Neural cell (in vitro differentiated cells): ENCODE data around the gene SNX24. TPM values are rescaled to one million over a fixed set of nuclear protein-coding genes. Genes with fewer than 3 reads are reported as not detected.

Source experiments
- H2AFZ ChIP-seq: fragments of 200-600, 300-800 bp; sonication (generic), shearing (Covaris generic); 2 replicates; pipeline ENCODE4 v1.6.0; 2014; ENCODE audit warnings: low read depth, mild to moderate bottlenecking, antibody characterized with exemption, low read length, moderate library complexity
- H3F3A ChIP-seq: fragments of 200-600 bp; shearing (Covaris generic); 2 replicates; pipeline ENCODE4 v1.6.1; 2016; ENCODE audit warnings: mild to moderate bottlenecking, moderate library complexity, mixed read lengths, antibody characterized with exemption, low read length; ENCODE audit not compliant: insufficient read depth, poor library complexity, severe bottlenecking
- H3K27ac ChIP-seq: fragments of 200-600, 300-800 bp; sonication (generic), shearing (Covaris generic); 2 replicates; pipeline ENCODE4 v1.5.1; 2014; ENCODE audit warnings: mild to moderate bottlenecking, low read length, moderate library complexity
- H3K27me3 ChIP-seq: fragments of 300-800, 200-600 bp; sonication (generic), shearing (Covaris generic); 2 replicates; pipeline ENCODE4 v1.6.0; 2014; ENCODE audit warnings: mild to moderate bottlenecking, low read depth, low read length, moderate library complexity; ENCODE audit not compliant: insufficient read depth
- H3K36me3 ChIP-seq: fragments of 300-800, 200-600 bp; sonication (generic), shearing (Covaris generic); 2 replicates; pipeline ENCODE4 v1.5.1; 2014; ENCODE audit warnings: mild to moderate bottlenecking, antibody characterized with exemption, low read length, moderate library complexity; ENCODE audit not compliant: insufficient read depth
- H3K4me2 ChIP-seq: fragments of 300-800, 200-600 bp; sonication (generic), shearing (Covaris generic); 2 replicates; pipeline ENCODE4 v1.6.0; 2014; ENCODE audit warnings: mild to moderate bottlenecking, low read length
- H3K4me3 ChIP-seq: fragments of 300-800, 200-600 bp; sonication (generic), shearing (Covaris generic); 2 replicates; pipeline ENCODE4 v1.5.1; 2014; ENCODE audit warnings: mild to moderate bottlenecking, low read length, moderate library complexity
- H3K79me2 ChIP-seq: fragments of 200-600 bp; shearing (Covaris generic); replicated peaks from 2 replicates; pipeline ENCODE4 v1.6.0; 2014; ENCODE audit warnings: mild to moderate bottlenecking, low read length, moderate library complexity; ENCODE audit not compliant: insufficient read depth
- H3K9ac ChIP-seq: fragments of 300-800, 200-600 bp; sonication (generic), shearing (Covaris generic); 2 replicates; pipeline ENCODE4 v1.6.1; 2016; ENCODE audit warnings: mild to moderate bottlenecking, low read length, mixed read lengths
- H3K9me2 ChIP-seq: fragments of 200-600 bp; shearing (Covaris generic); 2 replicates; pipeline ENCODE4 v1.6.1; 2016; ENCODE audit warnings: mild to moderate bottlenecking, low read length, mixed read lengths; ENCODE audit not compliant: insufficient read depth
- H3K9me3 ChIP-seq: fragments of 200-600, 300-800 bp; sonication (generic), shearing (Covaris generic); 2 replicates; pipeline ENCODE4 v1.6.1; 2016; ENCODE audit warnings: mild to moderate bottlenecking, mixed run types, low read length, moderate library complexity, mixed read lengths
- H4K20me1 ChIP-seq: fragments of 200-600 bp; shearing (Covaris generic); 2 replicates; pipeline ENCODE4 v1.6.1; 2016; ENCODE audit warnings: mild to moderate bottlenecking, mixed run types; ENCODE audit not compliant: insufficient read depth
- EP300 ChIP-seq: fragments of 450-650 bp; conservative IDR thresholded peaks from 2 replicates; pipeline ENCODE4 v1.6.1; 2014; ENCODE audit warnings: antibody characterized with exemption, mild to moderate bottlenecking, moderate library complexity; ENCODE audit not compliant: poor library complexity, severe bottlenecking
- EZH2 ChIP-seq: fragments of 200-600, 300-800 bp; shearing (Covaris generic), sonication (generic); IDR thresholded peaks from 2 replicates; pipeline ENCODE4 v1.6.1; 2014; ENCODE audit warnings: antibody characterized with exemption, low read length, borderline replicate concordance, mild to moderate bottlenecking; ENCODE audit not compliant: insufficient read depth, poor library complexity, severe bottlenecking
- MXI1 ChIP-seq: fragments of 450-650 bp; conservative IDR thresholded peaks from 2 replicates; pipeline ENCODE4 v1.6.1; 2014; ENCODE audit warnings: antibody characterized with exemption, mild to moderate bottlenecking; ENCODE audit not compliant: poor library complexity, severe bottlenecking
- POLR2AphosphoS5 ChIP-seq: IDR thresholded peaks from 2 replicates; pipeline ENCODE4 v1.6.1; 2012
- RAD21 ChIP-seq: fragments of 450-650 bp; conservative IDR thresholded peaks from 2 replicates; pipeline ENCODE4 v1.6.1; 2014; ENCODE audit warnings: antibody characterized with exemption, mild to moderate bottlenecking, moderate library complexity
- SMC3 ChIP-seq: fragments of 450-650 bp; conservative IDR thresholded peaks from 2 replicates; pipeline ENCODE4 v1.6.1; 2014; ENCODE audit warnings: antibody characterized with exemption, mild to moderate bottlenecking, moderate library complexity; ENCODE audit not compliant: poor library complexity
- TAF1 ChIP-seq: IDR thresholded peaks from 2 replicates; pipeline ENCODE4 v1.6.1; 2012; ENCODE audit warnings: low read depth
- polyA plus RNA-seq: library from polyadenylated mRNA; depleted of rRNA; stranded (reverse); fragments of >200 nt; gene quantifications from 2 replicates; pipeline ENCODE4 v1.2.3, GENCODE V29; 2014
- TF ChIP-seq, protein P1 (sequence below): fragments of 450-650 bp; IDR thresholded peaks from 2 replicates; pipeline ENCODE4 v1.5.1; 2014; ENCODE audit warnings: antibody characterized with exemption, mild to moderate bottlenecking, moderate library complexity; ENCODE audit not compliant: poor library complexity, severe bottlenecking
- TF ChIP-seq, protein P2 (sequence below): IDR thresholded peaks from 2 replicates; pipeline ENCODE4 v1.6.1; 2012; ENCODE audit warnings: borderline replicate concordance

The SNX24 gene
- polyA plus RNA-seq, 1 donor from 2014 or later: 12.8 TPM

GRCh38 chr5:122936088-122936487 lies 90.7 kb downstream of the SNX24 start:
- Histone ChIP-seq H3K27me3 (no peaks in the 10 kb centered on the region), H3K36me3 (no peaks in the 10 kb centered on the region), H3K4me3 (no peak overlapping the region), H4K20me1 (no peaks in the 10 kb centered on the region), H2AFZ (no peak overlapping the region), H3K9me2 (no peaks in the 10 kb centered on the region), H3K9ac (no peak overlapping the region), H3K4me2 (no peak overlapping the region), H3F3A (no peaks in the 10 kb centered on the region), H3K9me3 (no peaks in the 10 kb centered on the region), H3K27ac (no peak overlapping the region), H3K79me2 (no peaks in the 10 kb centered on the region)
- TF ChIP-seq RAD21 (no peak), POLR2AphosphoS5 (no peak), MXI1 (no peak), SMC3 (no peak), EZH2 (no peak), TAF1 (no peak), EP300 (no peak)
- TF ChIP-seq, protein P1, sequence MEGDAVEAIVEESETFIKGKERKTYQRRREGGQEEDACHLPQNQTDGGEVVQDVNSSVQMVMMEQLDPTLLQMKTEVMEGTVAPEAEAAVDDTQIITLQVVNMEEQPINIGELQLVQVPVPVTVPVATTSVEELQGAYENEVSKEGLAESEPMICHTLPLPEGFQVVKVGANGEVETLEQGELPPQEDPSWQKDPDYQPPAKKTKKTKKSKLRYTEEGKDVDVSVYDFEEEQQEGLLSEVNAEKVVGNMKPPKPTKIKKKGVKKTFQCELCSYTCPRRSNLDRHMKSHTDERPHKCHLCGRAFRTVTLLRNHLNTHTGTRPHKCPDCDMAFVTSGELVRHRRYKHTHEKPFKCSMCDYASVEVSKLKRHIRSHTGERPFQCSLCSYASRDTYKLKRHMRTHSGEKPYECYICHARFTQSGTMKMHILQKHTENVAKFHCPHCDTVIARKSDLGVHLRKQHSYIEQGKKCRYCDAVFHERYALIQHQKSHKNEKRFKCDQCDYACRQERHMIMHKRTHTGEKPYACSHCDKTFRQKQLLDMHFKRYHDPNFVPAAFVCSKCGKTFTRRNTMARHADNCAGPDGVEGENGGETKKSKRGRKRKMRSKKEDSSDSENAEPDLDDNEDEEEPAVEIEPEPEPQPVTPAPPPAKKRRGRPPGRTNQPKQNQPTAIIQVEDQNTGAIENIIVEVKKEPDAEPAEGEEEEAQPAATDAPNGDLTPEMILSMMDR: no peak
- TF ChIP-seq, protein P2, sequence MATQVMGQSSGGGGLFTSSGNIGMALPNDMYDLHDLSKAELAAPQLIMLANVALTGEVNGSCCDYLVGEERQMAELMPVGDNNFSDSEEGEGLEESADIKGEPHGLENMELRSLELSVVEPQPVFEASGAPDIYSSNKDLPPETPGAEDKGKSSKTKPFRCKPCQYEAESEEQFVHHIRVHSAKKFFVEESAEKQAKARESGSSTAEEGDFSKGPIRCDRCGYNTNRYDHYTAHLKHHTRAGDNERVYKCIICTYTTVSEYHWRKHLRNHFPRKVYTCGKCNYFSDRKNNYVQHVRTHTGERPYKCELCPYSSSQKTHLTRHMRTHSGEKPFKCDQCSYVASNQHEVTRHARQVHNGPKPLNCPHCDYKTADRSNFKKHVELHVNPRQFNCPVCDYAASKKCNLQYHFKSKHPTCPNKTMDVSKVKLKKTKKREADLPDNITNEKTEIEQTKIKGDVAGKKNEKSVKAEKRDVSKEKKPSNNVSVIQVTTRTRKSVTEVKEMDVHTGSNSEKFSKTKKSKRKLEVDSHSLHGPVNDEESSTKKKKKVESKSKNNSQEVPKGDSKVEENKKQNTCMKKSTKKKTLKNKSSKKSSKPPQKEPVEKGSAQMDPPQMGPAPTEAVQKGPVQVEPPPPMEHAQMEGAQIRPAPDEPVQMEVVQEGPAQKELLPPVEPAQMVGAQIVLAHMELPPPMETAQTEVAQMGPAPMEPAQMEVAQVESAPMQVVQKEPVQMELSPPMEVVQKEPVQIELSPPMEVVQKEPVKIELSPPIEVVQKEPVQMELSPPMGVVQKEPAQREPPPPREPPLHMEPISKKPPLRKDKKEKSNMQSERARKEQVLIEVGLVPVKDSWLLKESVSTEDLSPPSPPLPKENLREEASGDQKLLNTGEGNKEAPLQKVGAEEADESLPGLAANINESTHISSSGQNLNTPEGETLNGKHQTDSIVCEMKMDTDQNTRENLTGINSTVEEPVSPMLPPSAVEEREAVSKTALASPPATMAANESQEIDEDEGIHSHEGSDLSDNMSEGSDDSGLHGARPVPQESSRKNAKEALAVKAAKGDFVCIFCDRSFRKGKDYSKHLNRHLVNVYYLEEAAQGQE: no peak

DNA sequence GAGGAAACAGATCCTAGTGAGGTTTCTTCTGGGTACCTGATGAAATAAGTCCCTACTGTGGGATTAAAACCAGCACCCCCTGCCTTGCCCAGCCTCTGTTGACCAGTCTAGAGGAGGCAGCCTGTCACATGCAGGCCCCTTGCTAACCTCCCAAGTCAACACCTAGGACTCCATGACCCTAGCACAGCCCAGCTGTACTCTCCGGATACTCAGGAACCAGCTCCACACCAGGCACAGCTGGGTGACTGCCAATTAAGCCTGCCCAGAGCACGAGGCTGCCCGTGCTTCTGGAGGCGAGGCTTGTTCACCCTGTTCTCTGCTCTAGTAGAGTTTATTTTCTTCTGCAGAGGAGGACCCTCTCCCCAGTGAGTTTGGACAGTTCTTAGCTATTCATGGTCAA lies 92.5 kb downstream of the SNX24 start:
- Histone ChIP-seq H3F3A (no peaks in the 10 kb centered on the region), H2AFZ (no peak overlapping the region), H3K79me2 (no peaks in the 10 kb centered on the region), H3K27ac (no peak overlapping the region), H3K9ac (no peak overlapping the region), H3K4me2 (no peak overlapping the region), H3K27me3 (no peaks in the 10 kb centered on the region), H4K20me1 (no peaks in the 10 kb centered on the region), H3K4me3 (no peak overlapping the region), H3K36me3 (no peaks in the 10 kb centered on the region), H3K9me2 (no peaks in the 10 kb centered on the region), H3K9me3 (no peaks in the 10 kb centered on the region)
- TF ChIP-seq EZH2 (no peak), EP300 (no peak), TAF1 (no peak), SMC3 (no peak), POLR2AphosphoS5 (no peak), RAD21 (no peak), MXI1 (no peak)
- TF ChIP-seq, protein P2: no peak
- TF ChIP-seq, protein P1: no peak
